ENCODE measurements around the gene ARHGEF28.

Gene ARHGEF28

GRCh38 chr5:73950441-73950873 lies 324.5 kb downstream of the ARHGEF28 start:
- in situ Hi-C loops (cut with HindIII; ENCODE audit: low sequenced_read_pairs): no loop called here

- in situ Hi-C loops (cut with HindIII; ENCODE audit: low sequenced_read_pairs): no loop called here
Observed at GRCh38 chr5:73950912-73951430, 325.0 kb downstream of the ARHGEF28 start.

- in situ Hi-C loops (cut with HindIII; ENCODE audit: low sequenced_read_pairs): no loop called here
Observed at GRCh38 chr5:73952872-73953271, 326.9 kb downstream of the ARHGEF28 start.

GRCh38 chr5:73954381-73954780 lies 328.4 kb downstream of the ARHGEF28 start:
- in situ Hi-C loops (cut with HindIII; ENCODE audit: low sequenced_read_pairs): no loop called here

GRCh38 chr5:73955271-73955846 lies 329.4 kb downstream of the ARHGEF28 start:
- in situ Hi-C loops (cut with HindIII; ENCODE audit: low sequenced_read_pairs): no loop called here

GRCh38 chr5:73957397-73958001 lies 331.5 kb downstream of the ARHGEF28 start:
- in situ Hi-C loops (cut with HindIII; ENCODE audit: low sequenced_read_pairs): no loop called here

GRCh38 chr5:73958037-73958436 lies 332.0 kb downstream of the ARHGEF28 start:
- in situ Hi-C loops (cut with HindIII; ENCODE audit: low sequenced_read_pairs): no loop called here

GRCh38 chr5:73960023-73960422 lies 334.0 kb downstream of the ARHGEF28 start:
- in situ Hi-C loops (cut with HindIII; ENCODE audit: low sequenced_read_pairs): no loop called here

- in situ Hi-C loops (cut with HindIII; ENCODE audit: low sequenced_read_pairs): no loop called here
Observed at GRCh38 chr5:73960426-73960825, 334.4 kb downstream of the ARHGEF28 start.

GRCh38 chr5:73962801-73963425 lies 336.9 kb downstream of the ARHGEF28 start:
- in situ Hi-C loops (cut with HindIII; ENCODE audit: low sequenced_read_pairs): no loop called here

- in situ Hi-C loops (cut with HindIII; ENCODE audit: low sequenced_read_pairs): no loop called here
Observed at GRCh38 chr5:73964352-73964865, 338.4 kb downstream of the ARHGEF28 start.

GRCh38 chr5:73966451-73966850 lies 340.5 kb downstream of the ARHGEF28 start:
- in situ Hi-C loops (cut with HindIII; ENCODE audit: low sequenced_read_pairs): no loop called here

GRCh38 chr5:73967347-73967746 lies 341.4 kb downstream of the ARHGEF28 start:
- in situ Hi-C loops (cut with HindIII; ENCODE audit: low sequenced_read_pairs): no loop called here

- in situ Hi-C loops (cut with HindIII; ENCODE audit: low sequenced_read_pairs): no loop called here
Observed at GRCh38 chr5:73968246-73968645, 342.2 kb downstream of the ARHGEF28 start.

- in situ Hi-C loops (cut with HindIII; ENCODE audit: low sequenced_read_pairs): no loop called here
Observed at GRCh38 chr5:73968729-73969128, 342.7 kb downstream of the ARHGEF28 start.

GRCh38 chr5:73969195-73970036 lies 343.4 kb downstream of the ARHGEF28 start:
- in situ Hi-C loops (cut with HindIII; ENCODE audit: low sequenced_read_pairs): loop anchor here (5.0 kb wide), 1 partner anchor 688 kb away; no protein-coding TSS in a partner anchor

- in situ Hi-C loops (cut with HindIII; ENCODE audit: low sequenced_read_pairs): loop anchor here (5.0 kb wide), 1 partner anchor 686 kb away; no protein-coding TSS in a partner anchor
Observed at GRCh38 chr5:73971326-73971725, 345.3 kb downstream of the ARHGEF28 start.

- in situ Hi-C loops (cut with HindIII; ENCODE audit: low sequenced_read_pairs): loop anchor here (5.0 kb wide), 1 partner anchor 684 kb away; no protein-coding TSS in a partner anchor
Observed at GRCh38 chr5:73973135-73973534, 347.1 kb downstream of the ARHGEF28 start.

GRCh38 chr5:73974871-73975360 lies 348.9 kb downstream of the ARHGEF28 start:
- in situ Hi-C loops (cut with HindIII; ENCODE audit: low sequenced_read_pairs): loop anchor here (5.0 kb wide), 1 partner anchor 682 kb away; no protein-coding TSS in a partner anchor

- in situ Hi-C loops (cut with HindIII; ENCODE audit: low sequenced_read_pairs): no loop called here
Observed at GRCh38 chr5:73975845-73976244, 349.8 kb downstream of the ARHGEF28 start.

Measured in endothelial cell of hepatic sinusoid (primary cell).